Urothelium cell line (cell line): ENCODE results near the gene VSTM4.

Source experiments
- DNase-seq: peaks from one replicate; pipeline ENCODE4 v3.0.0; 2011; ENCODE audit warnings: low spot score, mixed read lengths
- FAIRE-seq: peaks from 2 replicates; lab custom pipeline; 2011; peaks lifted over from hg19 to GRCh38; lab: Jason Lieb, UNC

Gene VSTM4

GRCh38 chr10:49118430-49119074, 3.2 kb upstream of the VSTM4 start:
- no peak for FAIRE-seq
- no peak for DNase-seq

- DNase-seq: no peak
- no peak for FAIRE-seq
Observed at GRCh38 chr10:49117376-49118070, 2.2 kb upstream of the VSTM4 start.

- FAIRE-seq (no peak), DNase-seq (no peak)
Observed at GRCh38 chr10:49116509-49117375, 1.4 kb upstream of the VSTM4 start.

GRCh38 chr10:49115796-49116508, 630 bp upstream of the VSTM4 start:
- FAIRE-seq (no peak), DNase-seq (no peak)

- FAIRE-seq (no peak), DNase-seq (no peak)
Observed at GRCh38 chr10:49114718-49115014, 656 bp downstream of the VSTM4 start.

GRCh38 chr10:49113741-49114141, 1.6 kb downstream of the VSTM4 start:
- DNase-seq (no peak), FAIRE-seq (no peak)

- DNase-seq (no peak), FAIRE-seq (no peak)
Observed at GRCh38 chr10:49112851-49113250, 2.5 kb downstream of the VSTM4 start.

- DNase-seq (no peak), FAIRE-seq (no peak)
Observed at GRCh38 chr10:49112098-49112497, 3.2 kb downstream of the VSTM4 start.

- no peak for FAIRE-seq
- DNase-seq: no peak
Observed at GRCh38 chr10:49111320-49111698, 4.0 kb downstream of the VSTM4 start.

- FAIRE-seq (no peak), DNase-seq (no peak)
Observed at GRCh38 chr10:49110684-49111319, 4.5 kb downstream of the VSTM4 start.

GRCh38 chr10:49109669-49110340, 5.5 kb downstream of the VSTM4 start:
- FAIRE-seq (no peak), DNase-seq (no peak)

- DNase-seq (no peak), FAIRE-seq (no peak)
Observed at GRCh38 chr10:49108656-49109055, 6.7 kb downstream of the VSTM4 start.

- no peak for DNase-seq
- no peak for FAIRE-seq
Observed at GRCh38 chr10:49107887-49108267, 7.4 kb downstream of the VSTM4 start.

- no peak for FAIRE-seq
- no peak for DNase-seq
Observed at GRCh38 chr10:49107111-49107886, 8.0 kb downstream of the VSTM4 start.

- DNase-seq: no peak
- no peak for FAIRE-seq
Observed at GRCh38 chr10:49106451-49106850, 8.9 kb downstream of the VSTM4 start.

GRCh38 chr10:49105076-49105475, 10.2 kb downstream of the VSTM4 start:
- FAIRE-seq (no peak), DNase-seq (no peak)

- FAIRE-seq: no peak
- DNase-seq: no peak
Observed at GRCh38 chr10:49104323-49104722, 11.0 kb downstream of the VSTM4 start.

- no peak for FAIRE-seq
Observed at GRCh38 chr10:49103761-49104160, 11.6 kb downstream of the VSTM4 start.

GRCh38 chr10:49099046-49099445, 16.3 kb downstream of the VSTM4 start:
- FAIRE-seq (no peak), DNase-seq (no peak)

More at GRCh38 chr10:49103761-49104160, 11.6 kb downstream of the VSTM4 start:
- no peak for DNase-seq
